ENCODE data around the gene ZNF609.

DNA sequence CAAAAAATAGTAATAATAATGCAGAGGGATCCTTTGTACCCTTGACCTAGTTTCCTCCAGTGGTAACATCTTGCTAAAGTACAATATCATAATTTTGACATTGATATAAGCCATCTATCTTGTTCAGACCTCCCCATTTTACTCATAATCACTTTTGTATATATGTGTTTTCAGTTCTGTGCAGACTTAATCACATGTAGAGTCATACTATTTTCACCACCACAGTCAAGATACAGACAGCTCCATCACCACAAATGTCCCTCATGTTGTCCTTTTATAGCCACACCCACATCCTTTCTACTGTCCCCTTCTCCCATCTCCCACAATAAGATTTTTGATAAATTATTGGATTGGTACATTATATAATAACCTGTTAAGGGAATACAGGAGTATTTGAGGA is 25.4 kb downstream of the ZNF609 start:
- TF ChIP-seq, protein P1, sequence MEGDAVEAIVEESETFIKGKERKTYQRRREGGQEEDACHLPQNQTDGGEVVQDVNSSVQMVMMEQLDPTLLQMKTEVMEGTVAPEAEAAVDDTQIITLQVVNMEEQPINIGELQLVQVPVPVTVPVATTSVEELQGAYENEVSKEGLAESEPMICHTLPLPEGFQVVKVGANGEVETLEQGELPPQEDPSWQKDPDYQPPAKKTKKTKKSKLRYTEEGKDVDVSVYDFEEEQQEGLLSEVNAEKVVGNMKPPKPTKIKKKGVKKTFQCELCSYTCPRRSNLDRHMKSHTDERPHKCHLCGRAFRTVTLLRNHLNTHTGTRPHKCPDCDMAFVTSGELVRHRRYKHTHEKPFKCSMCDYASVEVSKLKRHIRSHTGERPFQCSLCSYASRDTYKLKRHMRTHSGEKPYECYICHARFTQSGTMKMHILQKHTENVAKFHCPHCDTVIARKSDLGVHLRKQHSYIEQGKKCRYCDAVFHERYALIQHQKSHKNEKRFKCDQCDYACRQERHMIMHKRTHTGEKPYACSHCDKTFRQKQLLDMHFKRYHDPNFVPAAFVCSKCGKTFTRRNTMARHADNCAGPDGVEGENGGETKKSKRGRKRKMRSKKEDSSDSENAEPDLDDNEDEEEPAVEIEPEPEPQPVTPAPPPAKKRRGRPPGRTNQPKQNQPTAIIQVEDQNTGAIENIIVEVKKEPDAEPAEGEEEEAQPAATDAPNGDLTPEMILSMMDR (optimal IDR thresholded peaks at IDR 0.05 in 1 of 3, IDR thresholded peaks at IDR 0.05 in 1 of 3, conservative IDR thresholded peaks at IDR 0.05 in 1 of 3; ENCODE audit: extremely low read depth in 1 of 3, insufficient read depth in 2 of 3, low read length in 3 of 3), result no peak
- TF ChIP-seq EZH2 (IDR thresholded peaks at IDR 0.05; ENCODE audit: low read length), result no peak
